ENCODE data around the gene SPEG.

Gene SPEG

GRCh38 chr2:219470429-219470828, 35.8 kb downstream of the SPEG start:
- no peak for TF ChIP-seq FOXP2 (optimal IDR thresholded peaks at IDR 0.05; ENCODE audit: control extremely low read depth, extremely low read length, insufficient read depth)
- no peak for TF ChIP-seq POLR2AphosphoS5 (IDR thresholded peaks at IDR 0.05; ENCODE audit: borderline replicate concordance, low read depth, low read length)
- TF ChIP-seq EZH2 (IDR thresholded peaks at IDR 0.05), result no peak
- Histone ChIP-seq H3K9me3 (ENCODE audit: low read depth, low read length) (no peaks in the 10 kb centered on the region), H3K4me3 (no peak overlapping the region), H3K9ac (ENCODE audit: insufficient read length) (no peak overlapping the region), H3K27ac (no peak overlapping the region), H3K36me3 (ENCODE audit: insufficient read depth, low read length) (no peaks in the 10 kb centered on the region)
- DNase-seq (ENCODE audit: low read depth, low spot score), result no peak

- Histone ChIP-seq H3K36me3 (ENCODE audit: insufficient read depth, low read length) (no peaks in the 10 kb centered on the region), H3K9me3 (ENCODE audit: low read depth, low read length) (no peaks in the 10 kb centered on the region), H3K4me3 (no peak overlapping the region), H3K9ac (ENCODE audit: insufficient read length) (no peak overlapping the region), H3K27ac (no peak overlapping the region)
- TF ChIP-seq FOXP2 (optimal IDR thresholded peaks at IDR 0.05; ENCODE audit: control extremely low read depth, extremely low read length, insufficient read depth), result no peak
- no peak for TF ChIP-seq POLR2AphosphoS5 (IDR thresholded peaks at IDR 0.05; ENCODE audit: borderline replicate concordance, low read depth, low read length)
- no peak for TF ChIP-seq EZH2 (IDR thresholded peaks at IDR 0.05)
- DNase-seq (ENCODE audit: low read depth, low spot score), result no peak
These were observed 37.1 kb downstream of the SPEG start for GRCh38 chr2:219471476-219472371.

GRCh38 chr2:219472629-219473187, 38.1 kb downstream of the SPEG start:
- Histone ChIP-seq H3K27ac (no peak overlapping the region), H3K9me3 (ENCODE audit: low read depth, low read length) (no peaks in the 10 kb centered on the region), H3K9ac (ENCODE audit: insufficient read length) (no peak overlapping the region), H3K4me3 (no peak overlapping the region), H3K36me3 (ENCODE audit: insufficient read depth, low read length) (no peaks in the 10 kb centered on the region)
- DNase-seq (ENCODE audit: low read depth, low spot score), result no peak
- TF ChIP-seq EZH2 (IDR thresholded peaks at IDR 0.05) (no peak), POLR2AphosphoS5 (IDR thresholded peaks at IDR 0.05; ENCODE audit: borderline replicate concordance, low read depth, low read length) (no peak), FOXP2 (optimal IDR thresholded peaks at IDR 0.05; ENCODE audit: control extremely low read depth, extremely low read length, insufficient read depth) (no peak)

DNA sequence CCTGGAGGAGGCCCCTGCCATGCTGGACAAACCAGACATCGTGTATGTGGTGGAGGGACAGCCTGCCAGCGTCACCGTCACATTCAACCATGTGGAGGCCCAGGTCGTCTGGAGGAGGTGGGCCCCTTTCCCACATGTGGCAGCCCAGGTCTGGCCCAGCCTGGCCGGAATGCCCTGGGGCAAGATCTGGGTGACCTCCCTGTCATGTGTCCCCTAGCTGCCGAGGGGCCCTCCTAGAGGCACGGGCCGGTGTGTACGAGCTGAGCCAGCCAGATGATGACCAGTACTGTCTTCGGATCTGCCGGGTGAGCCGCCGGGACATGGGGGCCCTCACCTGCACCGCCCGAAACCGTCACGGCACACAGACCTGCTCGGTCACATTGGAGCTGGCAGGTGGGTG, 38.9 kb downstream of the SPEG start:
- Histone ChIP-seq H3K4me3 (no peak overlapping the region), H3K9ac (ENCODE audit: insufficient read length) (no peak overlapping the region), H3K36me3 (ENCODE audit: insufficient read depth, low read length) (no peaks in the 10 kb centered on the region), H3K9me3 (ENCODE audit: low read depth, low read length) (no peaks in the 10 kb centered on the region), H3K27ac (no peak overlapping the region)
- TF ChIP-seq EZH2 (IDR thresholded peaks at IDR 0.05) (no peak), POLR2AphosphoS5 (IDR thresholded peaks at IDR 0.05; ENCODE audit: borderline replicate concordance, low read depth, low read length) (no peak), FOXP2 (optimal IDR thresholded peaks at IDR 0.05; ENCODE audit: control extremely low read depth, extremely low read length, insufficient read depth) (no peak)
- DNase-seq (ENCODE audit: low read depth, low spot score), result no peak

GRCh38 chr2:219474285-219475060, 39.8 kb downstream of the SPEG start:
- no peaks in the 10 kb centered on the region for H3K9me3 ChIP-seq (ENCODE audit: low read depth, low read length)
- H3K36me3 ChIP-seq (ENCODE audit: insufficient read depth, low read length), result no peaks in the 10 kb centered on the region
- no peak overlapping the region for H3K9ac ChIP-seq (ENCODE audit: insufficient read length)
- TF ChIP-seq POLR2AphosphoS5 (IDR thresholded peaks at IDR 0.05; ENCODE audit: borderline replicate concordance, low read depth, low read length), result no peak
- TF ChIP-seq FOXP2 (optimal IDR thresholded peaks at IDR 0.05; ENCODE audit: control extremely low read depth, extremely low read length, insufficient read depth), result no peak
- TF ChIP-seq EZH2 (IDR thresholded peaks at IDR 0.05), result no peak
- H3K27ac ChIP-seq, result no peak overlapping the region
- H3K4me3 ChIP-seq, result no peak overlapping the region
- no peak for DNase-seq (ENCODE audit: low read depth, low spot score)

DNA sequence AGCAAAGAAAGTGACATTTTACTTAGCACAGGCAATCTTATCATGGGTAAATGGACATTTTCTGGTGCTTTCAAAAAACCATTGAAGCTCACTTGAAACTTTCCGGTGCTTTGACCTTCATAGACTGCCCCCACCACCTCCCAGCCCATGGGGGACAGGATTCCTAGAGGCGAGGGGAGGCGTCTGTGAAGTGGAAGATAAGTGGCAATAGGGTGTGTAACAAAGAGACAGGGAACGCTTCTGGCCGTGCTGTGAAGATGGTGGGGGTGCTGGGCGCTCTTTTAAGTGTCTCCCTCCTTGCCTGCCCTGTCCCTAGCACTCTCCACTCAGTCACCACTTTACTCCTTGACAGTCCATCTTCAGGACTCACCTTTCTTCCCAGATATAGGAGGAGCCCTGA, 40.6 kb downstream of the SPEG start:
- no peaks in the 10 kb centered on the region for H3K9me3 ChIP-seq (ENCODE audit: low read depth, low read length)
- no peak for DNase-seq (ENCODE audit: low read depth, low spot score)
- no peak overlapping the region for H3K4me3 ChIP-seq
- TF ChIP-seq POLR2AphosphoS5 (IDR thresholded peaks at IDR 0.05; ENCODE audit: borderline replicate concordance, low read depth, low read length) (no peak), EZH2 (IDR thresholded peaks at IDR 0.05) (no peak), FOXP2 (optimal IDR thresholded peaks at IDR 0.05; ENCODE audit: control extremely low read depth, extremely low read length, insufficient read depth) (no peak)
- no peak overlapping the region for H3K27ac ChIP-seq
- no peak overlapping the region for H3K9ac ChIP-seq (ENCODE audit: insufficient read length)
- no peaks in the 10 kb centered on the region for H3K36me3 ChIP-seq (ENCODE audit: insufficient read depth, low read length)

GRCh38 chr2:219475697-219476651, 41.3 kb downstream of the SPEG start:
- TF ChIP-seq EZH2 (IDR thresholded peaks at IDR 0.05) (no peak), FOXP2 (optimal IDR thresholded peaks at IDR 0.05; ENCODE audit: control extremely low read depth, extremely low read length, insufficient read depth) (no peak), POLR2AphosphoS5 (IDR thresholded peaks at IDR 0.05; ENCODE audit: borderline replicate concordance, low read depth, low read length) (no peak)
- H3K36me3 ChIP-seq (ENCODE audit: insufficient read depth, low read length), result no peaks in the 10 kb centered on the region
- no peak for DNase-seq (ENCODE audit: low read depth, low spot score)
- H3K9ac ChIP-seq (ENCODE audit: insufficient read length), result no peak overlapping the region
- H3K27ac ChIP-seq, result no peak overlapping the region
- no peaks in the 10 kb centered on the region for H3K9me3 ChIP-seq (ENCODE audit: low read depth, low read length)
- H3K4me3 ChIP-seq, result no peak overlapping the region

Measured in SK-N-MC (cell line).